Panc1 (cell line): ENCODE measurements around the gene FAM184B.

Experiments used
- POLR2AphosphoS5 ChIP-seq: IDR thresholded peaks from 2 replicates; pipeline ENCODE4 v1.6.1; 2012; ENCODE audit warnings: mild to moderate bottlenecking, low read depth, low read length, moderate library complexity
- TCF7L2 ChIP-seq: IDR thresholded peaks from 2 replicates; pipeline ENCODE4 v1.6.1; 2011; ENCODE audit warnings: mild to moderate bottlenecking, low read depth, low read length, inconsistent platforms

DNA sequence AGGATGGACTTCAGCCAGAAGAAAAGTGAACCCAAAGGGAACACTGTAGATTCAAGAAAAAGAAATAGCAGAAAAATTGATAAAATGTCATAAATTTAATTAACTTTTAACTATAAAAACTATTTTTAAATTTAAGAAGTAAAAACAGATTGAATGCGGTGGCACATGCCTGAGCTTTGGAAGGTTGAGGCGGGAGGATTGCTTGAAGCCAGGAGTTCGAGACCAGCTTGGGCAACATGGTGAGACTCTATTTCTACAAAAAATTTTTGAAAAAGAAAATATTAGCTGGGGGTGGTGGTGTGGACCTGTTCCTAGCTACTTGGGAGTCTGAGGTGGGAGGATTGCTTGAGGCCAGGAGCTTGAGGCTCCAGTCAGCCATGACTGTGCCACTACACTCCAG, 3.0 kb downstream of the FAM184B start:
- TF ChIP-seq POLR2AphosphoS5 (no peak), TCF7L2 (no peak)
